A549 (cell line): ENCODE data around the gene SSU72. TPM values are rescaled to one million over a fixed set of nuclear protein-coding genes. Genes with fewer than 3 reads are reported as not detected.
A peak's percentile ranks its signal among the peaks of the same experiment; 100 is the strongest.

Source experiments
- ATAC-seq, 2 experiments: fragments of 200-7000 bp in 1 of 2; fragments of >200 bp in 1 of 2; cut with Nextera tagmentation in 1 of 2; cut with Tn5 transposase in 1 of 2; 3 replicates each; pipeline versions ENCODE4 v1.8.0 to v1.9.1; 2018 to 2020; ENCODE audit warnings: mild to moderate bottlenecking in 1 of 2, moderate library complexity in 1 of 2
- CTCF ChIA-PET: fragments of 300-600 bp; sonication (Branson Sonifier 250); formaldehyde crosslinking; extraction: SDS; loops from one replicate; lab custom pipeline; 2021; ENCODE audit warnings: antibody characterized with exemption, inconsistent platforms; lab: Yijun Ruan, JAX
- POLR2A ChIA-PET: fragments of 350-600 bp; formaldehyde crosslinking; extraction: SDS; loops from one replicate; lab custom pipeline; 2021; ENCODE audit warnings: antibody characterized with exemption, inconsistent platforms; lab: Yijun Ruan, JAX
- DNase-seq, 2 experiments: peaks; one replicate each; pipeline versions ENCODE4 v3.0.0 to v3.0.0-alpha.2; 2011 to 2016; ENCODE audit warnings: low read depth in 1 of 2, low spot score in 1 of 2
- FAIRE-seq: peaks from 2 replicates; lab custom pipeline; 2011; peaks lifted over from hg19 to GRCh38; lab: Jason Lieb, UNC
- H3K27ac ChIP-seq, 2 experiments: fragments of >200 bp; sonication (Bioruptor Twin); formaldehyde crosslinking; 3 replicates each; pipeline ENCODE4 v1.5.1; 2016 to 2017
- H3K4me1 ChIP-seq: fragments of >200 bp; sonication (Bioruptor Twin); formaldehyde crosslinking; 3 replicates; pipeline ENCODE4 v1.6.1; 2016
- H3K4me2 ChIP-seq: fragments of >200 bp; sonication (Bioruptor Twin); formaldehyde crosslinking; 3 replicates; pipeline ENCODE4 v1.6.1; 2016
- H3K4me3 ChIP-seq: fragments of >200 bp; sonication (Bioruptor Twin); formaldehyde crosslinking; 3 replicates; pipeline ENCODE4 v1.5.1; 2016
- H3K9me3 ChIP-seq: fragments of >200 bp; sonication (Bioruptor Twin); formaldehyde crosslinking; 3 replicates; pipeline ENCODE4 v1.6.1; 2016
- ATOH8 ChIP-seq: fragments of 250-450 bp; sonication (Bioruptor Pico); IDR thresholded peaks from 2 replicates; pipeline ENCODE4 v1.5.0; 2020; ENCODE audit warnings: low read depth, mild to moderate bottlenecking, moderate library complexity
- CBX8 ChIP-seq: fragments of 200-600 bp; sonication (generic); IDR thresholded peaks from 2 replicates; pipeline ENCODE4 v1.6.1; 2016
- CHD4 ChIP-seq: fragments of 200-600 bp; sonication (generic); IDR thresholded peaks from 2 replicates; pipeline ENCODE4 v1.6.1; 2016; ENCODE audit warnings: antibody characterized with exemption, mild to moderate bottlenecking, borderline replicate concordance
- CTCF ChIP-seq: fragments of >200 bp; sonication (Bioruptor Twin); formaldehyde crosslinking; IDR thresholded peaks from 3 replicates; pipeline ENCODE4 v1.5.1; 2016
- ELK1 ChIP-seq: fragments of 150-350 bp; IDR thresholded peaks from 2 replicates; pipeline ENCODE4 v1.6.1; 2014; ENCODE audit warnings: low read depth, mild to moderate bottlenecking, low read length
- FOSB ChIP-seq: fragments of 250-450 bp; sonication (Bioruptor Pico); IDR thresholded peaks from 2 replicates; pipeline ENCODE4 v1.5.0; 2020; ENCODE audit warnings: mild to moderate bottlenecking, moderate library complexity
- FOSL2 ChIP-seq, 2 experiments: fragments of 450-650 bp in 1 of 2; fragments of >200 bp in 1 of 2; sonication (Bioruptor Twin) in 1 of 2; formaldehyde crosslinking; IDR thresholded peaks; 2 replicates each; pipeline versions ENCODE4 v1.5.0 to v1.6.1; 2016 to 2020; ENCODE audit warnings: mild to moderate bottlenecking in 1 of 2, moderate library complexity in 1 of 2
- HDAC2 ChIP-seq: fragments of 200-600 bp; sonication (generic); IDR thresholded peaks from 2 replicates; pipeline ENCODE4 v1.6.1; 2016
- HEYL ChIP-seq: fragments of 250-450 bp; sonication (Bioruptor Pico); IDR thresholded peaks from 2 replicates; pipeline ENCODE4 v1.8.0; 2021; ENCODE audit warnings: mild to moderate bottlenecking, moderate library complexity
- HMGXB4 ChIP-seq: fragments of 250-450 bp; sonication (Bioruptor Pico); IDR thresholded peaks from 2 replicates; pipeline ENCODE4 v1.5.0; 2021; ENCODE audit warnings: mild to moderate bottlenecking, moderate library complexity, borderline replicate concordance
- KDM1A ChIP-seq: fragments of 200-600 bp; sonication (generic); IDR thresholded peaks from 2 replicates; pipeline ENCODE4 v1.6.1; 2016; ENCODE audit warnings: low read depth, mild to moderate bottlenecking
- MAFK ChIP-seq: fragments of 450-650 bp; IDR thresholded peaks from 2 replicates; pipeline ENCODE4 v1.6.1; 2014; ENCODE audit not compliant: partially characterized antibody
- MAX ChIP-seq: IDR thresholded peaks from 2 replicates; pipeline ENCODE4 v1.6.1; 2012
- MAZ ChIP-seq: fragments of 150-350 bp; IDR thresholded peaks from 2 replicates; pipeline ENCODE4 v1.6.1; 2014; ENCODE audit warnings: antibody characterized with exemption, low read depth, low read length, borderline replicate concordance
- POLR2A ChIP-seq: IDR thresholded peaks from 2 replicates; pipeline ENCODE4 v1.6.1; 2012; ENCODE audit warnings: mild to moderate bottlenecking, low read length
- RFX5 ChIP-seq: fragments of 450-650 bp; IDR thresholded peaks from 2 replicates; pipeline ENCODE4 v1.7.1; 2014; ENCODE audit warnings: antibody characterized with exemption, mild to moderate bottlenecking, moderate library complexity
- SREBF2 ChIP-seq: fragments of 450-650 bp; IDR thresholded peaks from 2 replicates; pipeline ENCODE4 v1.6.1; 2014; ENCODE audit warnings: mild to moderate bottlenecking, moderate library complexity
- ZFP36 ChIP-seq: fragments of 450-650 bp; IDR thresholded peaks from 2 replicates; pipeline ENCODE4 v1.6.1; 2014; ENCODE audit warnings: borderline replicate concordance; ENCODE audit not compliant: partially characterized antibody
- ZNF302 ChIP-seq: fragments of 250-450 bp; sonication (Bioruptor Pico); IDR thresholded peaks from 2 replicates; pipeline ENCODE4 v1.9.0; 2021; ENCODE audit warnings: inconsistent platforms, mild to moderate bottlenecking, moderate library complexity
- WGBS: methylation state at CpG from one replicate; pipeline ENCODE4 v1.1.6; 2017; ENCODE audit errors: missing lambda C conversion rate; 5-methylcytosine and 5-hydroxymethylcytosine counted together
- polyA plus RNA-seq, 4 experiments: library from polyadenylated mRNA; depleted of rRNA in 3 of 4; stranded (reverse); fragments of >200 nt; fragmentation: RNase III in 1 of 4; extraction: RNeasy Plus Mini Kit Qiagen cat#74134 plus additional on column Dnase treatment in 1 of 4; gene quantifications; 2 replicates in 3 of 4; 3 replicates in 1 of 4; pipeline ENCODE4 v1.2.3, GENCODE V29; 2011 to 2017

The SSU72 gene
- polyA plus RNA-seq, 2 of the 4 experiments (the other 2 are of a cell fraction), result 75.3 to 101 TPM

- Histone ChIP-seq H3K27ac (peak overlapping the region; percentile 98 to 99), H3K4me3 (peak overlapping the region; percentile 79), H3K4me2 (peak overlapping the region; percentile 93), H3K9me3 (no peaks in the 10 kb centered on the region), H3K4me1 (peaks cover 17% of the 10 kb centered on the region)
- CTCF ChIA-PET, result no interaction called here
- DNase-seq, result no peak
- FAIRE-seq, result no peak
- ATAC-seq, result peak in 1 of 2 experiments; percentile 30; a peak in 3 of 6 replicates
- TF ChIP-seq HDAC2, result no peak
- TF ChIP-seq POLR2A, result no peak
- TF ChIP-seq FOSB (CRISPR knock-in tag), result no peak
- no peak for TF ChIP-seq CTCF
- TF ChIP-seq ZFP36, result no peak
- TF ChIP-seq FOSL2 (IDR thresholded peaks at IDR 0.05), result no peak
- TF ChIP-seq FOSL2 (CRISPR knock-in tag; IDR thresholded peaks at IDR 0.05), result no peak
- TF ChIP-seq RFX5, result no peak
- no peak for TF ChIP-seq CHD4
- TF ChIP-seq ATOH8 (CRISPR knock-in tag), result no peak
- no peak for TF ChIP-seq MAZ
- no peak for TF ChIP-seq ELK1
- TF ChIP-seq HMGXB4, result no peak
- TF ChIP-seq HEYL (CRISPR knock-in tag), result no peak
- TF ChIP-seq SREBF2, result no peak
- TF ChIP-seq MAX, result no peak
- TF ChIP-seq ZNF302 (CRISPR knock-in tag), result no peak
- TF ChIP-seq CBX8, result no peak
- no peak for TF ChIP-seq MAFK
- no peak for TF ChIP-seq KDM1A
- 40% methylated on average over 11 of the region's 80 CpGs for WGBS
- POLR2A ChIA-PET, result interaction anchor here (0.8 to 1.0 kb wide), 2 partner anchors 14 to 293 kb away, joined by 3 to 4 read pairs; no protein-coding TSS in a partner anchor
Measured at GRCh38 chr1:1616045-1616790, 41.6 kb upstream of the SSU72 start.
